HG03060 (cell line): ENCODE results near the gene BCAS3.
"Not testable (repeated sequence)": the region's sequence is repeated elsewhere in the genome, so short reads cannot be mapped to it uniquely, and the experiment has no call there.

ENCODE experiments used
- ATAC-seq: cut with Tn5 transposase; IDR thresholded peaks from one replicate; pipeline ENCODE4 v1.9.1; 2021; ENCODE audit warnings: low read depth, moderate number of reproducible peaks; ENCODE audit not compliant: unreplicated experiment

The BCAS3 gene

GRCh38 chr17:60671482-60671881, 6.2 kb upstream of the BCAS3 start:
- ATAC-seq, result no peak

- not testable (repeated sequence) for ATAC-seq
Observed at GRCh38 chr17:60674637-60675036, 3.0 kb upstream of the BCAS3 start.

- ATAC-seq, result no peak
Observed at GRCh38 chr17:60675997-60676396, 1.7 kb upstream of the BCAS3 start.

- ATAC-seq, result no peak
Observed at GRCh38 chr17:60676758-60677307, 818 bp upstream of the BCAS3 start.

- ATAC-seq, result no peak
Observed at GRCh38 chr17:60678118-60678444, 430 bp downstream of the BCAS3 start.

GRCh38 chr17:60679287-60679686, 1.6 kb downstream of the BCAS3 start:
- no peak for ATAC-seq

GRCh38 chr17:60680754-60681153, 3.1 kb downstream of the BCAS3 start:
- ATAC-seq, result no peak

- no peak for ATAC-seq
Observed at GRCh38 chr17:60685437-60685836, 7.8 kb downstream of the BCAS3 start.

- ATAC-seq, result no peak
Observed at GRCh38 chr17:60695960-60696359, 18.3 kb downstream of the BCAS3 start.

- no peak for ATAC-seq
Observed at GRCh38 chr17:60699090-60699489, 21.4 kb downstream of the BCAS3 start.

GRCh38 chr17:60704170-60704569, 26.5 kb downstream of the BCAS3 start:
- ATAC-seq, result no peak

GRCh38 chr17:60712675-60713074, 35.0 kb downstream of the BCAS3 start:
- ATAC-seq, result no peak

GRCh38 chr17:60713608-60714007, 36.0 kb downstream of the BCAS3 start:
- no peak for ATAC-seq

- ATAC-seq, result no peak
Observed at GRCh38 chr17:60716766-60717165, 39.1 kb downstream of the BCAS3 start.

- no peak for ATAC-seq
Observed at GRCh38 chr17:60717814-60718213, 40.2 kb downstream of the BCAS3 start.

- ATAC-seq, result no peak
Observed at GRCh38 chr17:60720763-60721531, 43.3 kb downstream of the BCAS3 start.

- peak; percentile 58 for ATAC-seq
Observed at GRCh38 chr17:60724647-60725046, 47.0 kb downstream of the BCAS3 start.

GRCh38 chr17:60729854-60730253, 52.2 kb downstream of the BCAS3 start:
- no peak for ATAC-seq

- ATAC-seq, result no peak
Observed at GRCh38 chr17:60730273-60730672, 52.6 kb downstream of the BCAS3 start.

- no peak for ATAC-seq
Observed at GRCh38 chr17:60738287-60738686, 60.6 kb downstream of the BCAS3 start.

GRCh38 chr17:60740584-60740983, 62.9 kb downstream of the BCAS3 start:
- ATAC-seq, result no peak

GRCh38 chr17:60741031-60741430, 63.4 kb downstream of the BCAS3 start:
- ATAC-seq, result no peak
